HUES6 (cell line): Measurements from ENCODE around the gene KRT31.
"Not testable (repeated sequence)": the region's sequence is repeated elsewhere in the genome, so short reads cannot be mapped to it uniquely, and the experiment has no call there.

Source experiments
- H3K27ac ChIP-seq: 2 replicates; pipeline ENCODE4 v1.7.0; 2013; ENCODE audit warnings: low read depth, mild to moderate bottlenecking, low read length, inconsistent platforms
- H3K27me3 ChIP-seq: 2 replicates; pipeline ENCODE4 v1.6.1; 2013; ENCODE audit warnings: low read length; ENCODE audit not compliant: control insufficient read depth, insufficient read depth
- H3K36me3 ChIP-seq: 2 replicates; pipeline ENCODE4 v1.6.1; 2013; ENCODE audit warnings: low read length; ENCODE audit not compliant: control insufficient read depth, insufficient read depth
- H3K4me1 ChIP-seq: 2 replicates; pipeline ENCODE4 v1.6.1; 2013; ENCODE audit warnings: low read length; ENCODE audit not compliant: control insufficient read depth, insufficient read depth
- H3K4me3 ChIP-seq: 2 replicates; pipeline ENCODE4 v1.5.1; 2013; ENCODE audit warnings: low read depth, low read length
- H3K9ac ChIP-seq: one replicate; pipeline ENCODE4 v1.6.1; 2013; ENCODE audit warnings: mild to moderate bottlenecking, low read length
- H3K9me3 ChIP-seq: 2 replicates; pipeline ENCODE4 v1.6.1; 2013; ENCODE audit warnings: low read depth, low read length; ENCODE audit not compliant: control insufficient read depth, insufficient read depth

KRT31 gene

DNA sequence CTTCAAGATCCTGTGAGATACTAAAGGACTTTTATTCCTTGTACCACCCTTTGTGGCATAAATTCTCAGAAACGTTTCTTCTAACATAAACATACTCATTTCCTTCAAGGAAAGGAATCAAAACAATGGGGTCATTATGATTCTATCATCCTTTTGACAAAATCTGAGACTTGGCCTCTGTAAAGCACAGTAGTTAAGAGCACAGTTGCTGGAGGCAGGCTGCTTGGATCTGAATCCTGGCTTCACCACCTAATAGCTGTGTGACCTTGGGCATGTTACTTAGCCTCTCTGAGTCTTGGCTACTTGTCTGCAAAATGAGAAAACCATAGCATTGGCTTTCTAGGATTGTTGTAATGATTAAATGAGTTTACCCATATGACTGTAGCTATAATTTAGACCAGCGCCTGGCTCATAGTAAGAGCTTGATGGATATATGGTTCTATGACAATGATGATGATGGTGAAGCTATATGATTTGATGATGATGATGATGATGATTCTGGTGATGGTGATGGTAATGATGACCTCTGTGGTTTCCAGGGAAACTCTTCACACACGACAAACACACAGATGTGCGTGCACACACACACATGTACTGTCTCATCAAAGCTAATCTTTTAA is 6.1 kb upstream of the KRT31 start:
- Histone ChIP-seq H3K9me3 (no peaks in the 10 kb centered on the region), H3K9ac (no peak overlapping the region), H3K4me1 (no peaks in the 10 kb centered on the region), H3K27me3 (no peaks in the 10 kb centered on the region), H3K36me3 (no peaks in the 10 kb centered on the region), H3K27ac (no peak overlapping the region), H3K4me3 (no peak overlapping the region)

- Histone ChIP-seq H3K27ac (no peak overlapping the region), H3K36me3 (no peaks in the 10 kb centered on the region), H3K27me3 (no peaks in the 10 kb centered on the region), H3K9me3 (no peaks in the 10 kb centered on the region), H3K4me1 (no peaks in the 10 kb centered on the region), H3K4me3 (no peak overlapping the region), H3K9ac (no peak overlapping the region)
These were observed 4.8 kb upstream of the KRT31 start for GRCh38 chr17:41402161-41402560.

DNA sequence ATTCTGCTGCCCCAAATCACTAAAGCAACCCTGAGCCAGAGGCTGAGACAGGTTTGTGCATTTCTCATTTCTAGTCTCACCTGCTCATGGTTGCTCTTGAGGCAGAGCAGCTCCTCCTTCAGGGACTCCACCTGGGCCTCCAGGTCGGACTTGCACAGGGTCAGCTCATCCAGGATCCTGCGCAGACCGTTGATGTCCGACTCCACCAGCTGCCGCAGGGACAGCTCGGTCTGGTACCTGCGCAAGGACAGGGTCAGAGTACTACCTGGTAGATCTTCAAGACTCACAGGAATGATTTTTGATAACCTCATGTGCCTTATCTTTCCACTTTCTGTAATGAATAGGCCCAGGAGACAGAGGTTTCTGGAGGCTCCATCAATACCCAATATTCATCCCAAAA is 1.1 kb downstream of the KRT31 start:
- Histone ChIP-seq H3K4me1 (no peaks in the 10 kb centered on the region), H3K4me3 (no peak overlapping the region), H3K9ac (no peak overlapping the region), H3K27ac (no peak overlapping the region), H3K27me3 (no peaks in the 10 kb centered on the region), H3K9me3 (no peaks in the 10 kb centered on the region), H3K36me3 (no peaks in the 10 kb centered on the region)

DNA sequence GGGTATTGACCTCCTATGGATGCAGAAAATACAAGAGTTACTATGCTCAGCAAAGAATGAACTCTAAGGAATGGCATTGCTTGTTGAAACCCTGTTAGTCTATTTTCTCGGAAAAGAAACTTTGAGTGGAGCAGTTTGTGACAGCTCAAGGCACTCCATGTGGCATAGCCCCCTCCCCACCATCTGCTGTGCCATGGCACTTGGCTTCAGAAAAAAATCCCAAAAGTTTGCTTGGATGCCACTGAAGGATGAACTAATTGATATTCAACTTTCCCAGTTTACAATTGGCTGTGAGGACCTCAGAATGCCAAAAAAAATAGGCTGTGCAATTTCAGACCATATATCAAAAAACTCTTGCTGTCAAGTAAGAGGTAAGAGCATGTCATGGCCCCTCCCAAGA is 1.8 kb downstream of the KRT31 start:
- Histone ChIP-seq H3K4me1 (no peaks in the 10 kb centered on the region), H3K27ac (no peak overlapping the region), H3K36me3 (no peaks in the 10 kb centered on the region), H3K9ac (no peak overlapping the region), H3K9me3 (no peaks in the 10 kb centered on the region), H3K4me3 (no peak overlapping the region), H3K27me3 (no peaks in the 10 kb centered on the region)

DNA sequence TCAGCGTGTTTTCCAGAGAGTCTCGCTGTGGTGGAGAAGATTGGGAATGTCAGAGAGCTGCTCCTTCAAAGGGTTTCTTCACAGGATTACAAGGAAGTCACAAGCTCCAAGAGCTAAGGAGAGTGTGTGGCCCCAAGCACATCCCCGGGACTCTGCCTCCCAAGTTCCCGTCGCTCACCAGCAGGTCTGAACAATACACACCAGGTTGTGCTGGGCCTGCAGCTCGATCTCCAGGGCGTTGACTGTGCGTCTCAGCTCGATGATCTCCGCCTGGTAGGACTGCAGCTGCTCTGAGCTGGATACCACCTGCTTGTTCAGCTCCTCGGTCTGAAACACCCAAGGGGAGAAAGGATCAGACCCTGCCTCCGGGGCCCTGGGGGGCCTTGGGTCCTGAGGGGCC is 2.4 kb downstream of the KRT31 start:
- H3K27ac ChIP-seq, H3K4me3 ChIP-seq, H3K27me3 ChIP-seq, H3K36me3 ChIP-seq, H3K9me3 ChIP-seq, H3K9ac ChIP-seq, H3K4me1 ChIP-seq: not testable (repeated sequence)

DNA sequence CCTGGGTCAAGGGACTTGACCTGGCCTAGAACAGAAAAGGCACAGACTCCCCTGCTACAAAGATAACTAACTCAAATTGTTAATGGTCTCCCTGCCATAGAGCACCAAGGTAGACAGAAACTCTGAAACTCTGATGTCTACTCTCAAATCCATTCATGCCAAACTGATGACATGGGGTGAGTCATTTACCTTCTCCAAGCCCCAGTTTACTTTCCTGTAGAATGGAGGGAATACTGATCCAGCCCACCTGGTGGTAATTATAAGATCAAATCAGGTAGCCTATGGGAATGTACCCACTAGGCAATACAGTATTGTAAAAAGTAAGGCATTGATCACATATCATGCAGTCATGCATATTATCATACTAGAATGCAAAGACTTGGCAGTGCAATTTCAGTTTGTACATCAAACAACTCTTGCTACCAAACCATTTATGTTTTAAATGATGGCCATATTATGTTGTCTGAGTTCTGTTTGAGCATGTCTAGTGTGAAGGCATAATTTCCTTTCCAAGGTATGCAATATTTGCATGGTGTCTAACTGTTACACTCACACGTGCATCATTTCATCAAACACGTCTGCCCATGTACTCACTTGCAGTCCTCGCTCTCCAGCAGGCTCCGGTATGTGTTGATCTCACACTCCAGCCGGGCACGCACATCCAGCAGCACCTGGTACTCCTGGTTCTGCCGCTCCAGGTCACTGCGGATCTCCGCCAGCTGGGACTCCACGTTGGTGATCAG is 3.0 kb downstream of the KRT31 start:
- Histone ChIP-seq H3K9ac (no peak overlapping the region), H3K27me3 (no peaks in the 10 kb centered on the region), H3K36me3 (no peaks in the 10 kb centered on the region), H3K9me3 (no peaks in the 10 kb centered on the region), H3K27ac (no peak overlapping the region), H3K4me1 (no peaks in the 10 kb centered on the region), H3K4me3 (no peak overlapping the region)

DNA sequence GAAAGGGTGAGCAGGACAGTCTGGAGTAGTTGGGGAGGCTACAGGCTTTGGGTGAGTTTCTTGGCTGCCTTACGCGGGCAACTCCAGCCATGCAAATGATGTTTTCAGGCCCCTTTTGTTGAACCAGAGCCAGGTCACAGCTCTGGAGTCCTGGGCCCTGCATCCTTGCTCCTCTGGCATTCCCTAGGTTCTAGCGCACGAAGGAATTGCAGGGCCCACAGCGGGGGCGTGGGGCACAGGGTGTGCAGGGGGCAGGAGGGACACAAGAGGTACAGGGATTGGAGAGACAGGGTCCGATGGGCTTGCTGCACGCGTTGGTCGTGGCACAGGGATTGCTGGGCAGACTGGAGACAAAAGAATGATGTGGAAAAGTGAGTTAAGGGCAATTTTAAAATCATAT is 3.6 kb downstream of the KRT31 start:
- no peak overlapping the region for H3K9ac ChIP-seq
- no peaks in the 10 kb centered on the region for H3K4me1 ChIP-seq
- no peak overlapping the region for H3K27ac ChIP-seq
- H3K27me3 ChIP-seq: no peaks in the 10 kb centered on the region
- H3K4me3 ChIP-seq: no peak overlapping the region
- H3K9me3 ChIP-seq: no peaks in the 10 kb centered on the region
- H3K36me3 ChIP-seq: no peaks in the 10 kb centered on the region

DNA sequence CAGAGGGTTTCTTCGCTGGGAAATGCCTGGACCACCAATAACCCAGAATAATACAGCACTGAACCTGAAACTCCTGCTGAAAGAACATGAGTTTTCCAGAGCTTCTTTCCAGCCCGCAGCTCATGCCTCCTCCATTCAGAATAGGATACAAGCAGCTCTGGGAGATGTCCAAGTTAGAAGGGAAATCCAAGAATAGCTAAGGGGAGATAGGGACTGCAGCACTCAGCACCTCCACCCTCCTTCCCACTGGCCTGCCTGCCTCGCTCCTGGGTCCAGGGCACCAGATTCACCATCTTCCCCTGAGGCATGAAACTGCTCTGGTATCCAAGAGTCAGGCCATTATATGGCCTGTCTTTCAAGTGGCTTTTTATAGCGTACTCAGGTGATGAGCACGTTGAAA is 4.1 kb downstream of the KRT31 start:
- Histone ChIP-seq H3K9ac (no peak overlapping the region), H3K27me3 (no peaks in the 10 kb centered on the region), H3K27ac (no peak overlapping the region), H3K4me1 (no peaks in the 10 kb centered on the region), H3K9me3 (no peaks in the 10 kb centered on the region), H3K4me3 (no peak overlapping the region), H3K36me3 (no peaks in the 10 kb centered on the region)

DNA sequence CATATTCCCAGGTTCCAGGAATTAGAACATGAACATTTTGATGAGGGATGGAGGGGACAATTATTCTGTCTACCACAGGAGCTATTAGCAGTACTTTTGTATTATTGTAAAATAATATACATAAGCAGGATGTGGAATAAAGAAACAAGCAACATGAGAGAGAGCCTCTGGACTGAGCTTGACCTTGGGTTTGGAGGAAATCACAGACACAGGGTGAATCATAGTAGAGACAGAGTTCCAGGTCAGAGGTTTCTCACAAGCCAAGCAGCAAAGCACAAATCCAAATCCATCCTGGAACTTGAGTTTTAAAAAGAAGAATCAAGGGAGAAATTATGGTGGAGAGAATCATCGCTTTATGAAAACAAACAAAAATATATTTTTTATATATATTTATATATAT is 5.1 kb downstream of the KRT31 start:
- Histone ChIP-seq H3K27me3 (no peaks in the 10 kb centered on the region), H3K4me3 (no peak overlapping the region), H3K9ac (no peak overlapping the region), H3K36me3 (no peaks in the 10 kb centered on the region), H3K9me3 (no peaks in the 10 kb centered on the region), H3K27ac (no peak overlapping the region), H3K4me1 (no peaks in the 10 kb centered on the region)

DNA sequence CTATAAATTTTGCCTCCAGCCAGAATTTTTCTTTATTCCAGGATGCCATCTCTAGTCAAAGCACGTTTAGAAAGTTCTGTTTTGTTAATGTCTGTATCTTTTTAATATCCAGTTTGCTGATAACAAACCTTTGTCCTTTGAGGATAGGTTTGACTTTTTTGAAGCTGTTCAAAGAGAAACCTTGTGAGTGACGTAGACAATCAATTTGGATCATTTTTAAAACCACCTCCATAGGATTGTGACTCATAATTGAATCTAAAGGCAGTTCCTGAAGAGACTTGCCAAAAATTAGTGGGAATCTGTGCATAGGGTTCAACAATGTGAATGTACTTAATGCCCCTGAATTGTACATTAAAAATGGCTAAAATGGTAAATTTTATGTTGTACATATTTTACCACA is 5.9 kb downstream of the KRT31 start:
- Histone ChIP-seq H3K27me3 (no peaks in the 10 kb centered on the region), H3K4me3 (no peak overlapping the region), H3K9me3 (no peaks in the 10 kb centered on the region; the same call in 1 of the 2 replicates), H3K4me1 (no peaks in the 10 kb centered on the region), H3K36me3 (no peaks in the 10 kb centered on the region), H3K9ac (no peak overlapping the region), H3K27ac (no peak overlapping the region)

DNA sequence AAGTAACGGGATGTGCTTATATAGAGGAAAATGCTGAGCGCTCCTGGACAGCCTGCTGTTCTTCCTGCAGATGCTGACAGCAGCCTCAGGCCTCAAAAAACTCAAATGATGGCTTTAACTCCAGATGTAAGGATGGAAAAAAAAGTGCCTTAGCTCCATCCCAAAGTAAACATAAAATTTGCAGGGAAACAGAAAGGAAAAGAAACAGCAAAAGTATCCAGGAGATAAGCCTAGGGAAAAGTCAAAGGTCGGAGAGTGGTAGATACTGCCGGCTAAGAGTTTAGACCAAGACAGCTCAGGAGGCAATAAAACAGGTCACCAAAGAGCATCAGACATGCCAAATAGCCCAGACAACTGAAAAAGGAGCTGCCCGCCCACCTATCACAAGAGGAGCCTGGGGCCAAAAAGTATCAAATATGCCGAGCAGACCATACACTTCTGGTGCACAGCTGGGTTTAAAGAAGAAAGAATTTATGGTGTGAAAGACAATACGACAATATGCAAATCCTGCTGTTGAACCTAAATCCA is 6.9 kb downstream of the KRT31 start:
- no peaks in the 10 kb centered on the region for H3K36me3 ChIP-seq
- H3K4me3 ChIP-seq: no peak overlapping the region
- H3K9me3 ChIP-seq: peaks cover 6% of the 10 kb centered on the region; the same call in 1 of the 2 replicates
- no peaks in the 10 kb centered on the region for H3K27me3 ChIP-seq
- H3K9ac ChIP-seq: no peak overlapping the region
- no peak overlapping the region for H3K27ac ChIP-seq
- H3K4me1 ChIP-seq: no peaks in the 10 kb centered on the region
